Fibroblast of peridontal ligament (primary cell): Measurements from ENCODE around the gene MMP27.
A peak's percentile ranks its signal among the peaks of the same experiment; 100 is the strongest.

Experiments
- DNase-seq: peaks from one replicate; pipeline ENCODE4 v3.0.0-alpha.2; 2010; ENCODE audit errors: extremely low read depth

The MMP27 gene

DNA sequence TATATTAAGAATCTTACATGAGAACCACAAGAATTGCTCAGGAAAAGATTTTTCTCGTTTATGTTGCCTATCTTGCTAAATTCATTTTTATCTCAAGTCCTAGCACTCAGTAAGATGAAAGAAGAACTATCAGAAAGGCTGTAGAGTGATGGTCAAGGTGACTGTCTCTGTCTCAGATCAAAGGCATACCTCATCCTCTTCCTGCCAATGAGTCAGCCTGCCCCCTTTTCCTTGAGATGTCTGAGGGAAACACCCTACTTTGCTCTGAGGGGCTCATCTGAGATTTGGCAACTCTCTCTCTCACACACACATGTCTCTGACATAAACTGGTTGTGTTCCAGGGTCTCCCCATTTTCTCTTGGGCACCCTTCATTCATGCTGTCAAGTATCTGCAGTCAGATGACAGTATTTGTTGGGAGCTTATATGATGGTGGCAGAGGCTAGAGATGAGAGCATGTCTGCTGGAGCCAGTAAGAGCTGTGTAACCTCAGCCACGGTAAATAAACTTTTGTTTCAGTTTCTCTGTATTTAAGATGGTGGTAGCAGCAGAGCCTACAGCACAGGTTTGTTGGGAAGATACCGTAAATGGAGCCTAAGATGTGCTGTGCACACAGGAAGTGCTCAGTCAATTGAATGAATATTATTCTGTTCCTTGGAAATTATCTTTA, 1.6 kb downstream of the MMP27 start:
- no peak for DNase-seq

DNA sequence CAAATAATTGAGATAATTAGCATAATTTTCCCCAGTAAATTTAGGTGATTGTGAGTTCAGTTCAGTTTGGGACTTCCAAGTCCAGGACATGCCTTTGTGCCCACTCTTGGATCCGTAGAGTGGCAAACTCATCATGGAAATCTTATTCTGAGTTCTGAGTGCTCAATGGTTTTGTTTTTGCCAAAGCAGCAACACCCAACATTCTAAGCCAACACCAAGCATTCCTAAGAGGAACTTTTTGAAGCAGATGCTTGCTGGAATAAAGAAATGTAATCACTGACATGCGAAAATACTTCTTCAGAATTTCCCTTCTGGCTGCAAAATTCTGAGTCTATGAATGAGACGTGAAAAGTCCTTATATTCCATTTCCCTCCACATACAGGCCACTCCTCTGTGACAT, 10.4 kb downstream of the MMP27 start:
- no peak for DNase-seq

DNA sequence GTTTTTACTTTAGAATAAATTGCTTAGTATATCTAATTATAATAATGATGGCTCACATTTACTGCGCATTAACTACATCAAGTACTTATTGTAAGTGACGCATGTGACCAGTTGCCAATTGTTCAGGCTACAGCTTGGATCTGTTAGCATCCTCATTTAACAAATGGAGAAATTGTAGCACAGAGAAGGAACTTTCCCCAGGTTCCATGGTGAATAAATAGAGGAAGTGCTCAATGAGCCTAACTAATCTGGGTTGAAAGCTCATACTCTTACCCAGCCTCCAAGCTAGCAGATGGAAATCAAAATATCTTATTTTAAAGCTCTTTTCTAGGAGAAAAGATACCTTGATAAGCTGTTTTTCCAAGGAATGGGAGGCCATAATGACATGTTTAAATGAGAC, 19.8 kb downstream of the MMP27 start:
- DNase-seq, result no peak

DNA sequence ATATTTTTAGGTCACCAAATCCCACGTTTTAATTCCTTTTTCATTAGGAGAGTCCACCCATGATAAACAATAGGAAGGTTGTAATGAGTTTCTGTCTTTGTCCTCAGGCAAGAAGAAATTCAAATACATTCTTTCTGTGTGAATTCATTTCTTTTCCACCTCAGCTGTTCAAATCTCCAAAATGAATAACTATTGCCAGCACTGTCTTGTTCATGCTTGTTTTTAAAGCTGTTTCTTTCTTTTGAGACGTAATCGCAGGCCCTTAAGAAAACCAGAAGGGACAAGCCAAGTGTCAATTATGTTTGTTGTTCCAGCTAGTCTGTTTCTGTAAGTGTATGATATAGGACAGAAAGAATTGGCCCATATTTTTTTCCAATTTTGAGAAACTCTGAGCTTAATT, 20.2 kb downstream of the MMP27 start:
- peak; percentile 27 for DNase-seq

DNA sequence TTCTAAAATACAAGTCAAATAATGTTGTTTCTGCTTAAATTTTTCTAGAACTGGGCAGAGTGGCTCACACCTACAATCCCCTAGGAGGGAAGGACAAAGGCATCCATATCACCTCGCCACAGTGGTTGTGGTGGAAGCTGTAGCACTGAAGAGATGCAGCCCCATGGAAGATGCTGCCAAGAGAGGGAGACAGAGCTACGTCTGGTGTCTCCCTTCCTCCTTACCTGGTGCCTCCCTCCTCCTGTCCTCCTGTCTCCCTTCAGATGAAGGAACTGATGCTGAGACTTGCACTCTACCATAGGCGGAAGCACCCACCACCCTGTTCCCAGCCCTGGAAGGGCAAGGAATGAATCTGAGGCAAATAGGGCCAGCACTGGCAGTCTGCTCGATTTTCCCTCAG, 22.3 kb downstream of the MMP27 start:
- no peak for DNase-seq

DNA sequence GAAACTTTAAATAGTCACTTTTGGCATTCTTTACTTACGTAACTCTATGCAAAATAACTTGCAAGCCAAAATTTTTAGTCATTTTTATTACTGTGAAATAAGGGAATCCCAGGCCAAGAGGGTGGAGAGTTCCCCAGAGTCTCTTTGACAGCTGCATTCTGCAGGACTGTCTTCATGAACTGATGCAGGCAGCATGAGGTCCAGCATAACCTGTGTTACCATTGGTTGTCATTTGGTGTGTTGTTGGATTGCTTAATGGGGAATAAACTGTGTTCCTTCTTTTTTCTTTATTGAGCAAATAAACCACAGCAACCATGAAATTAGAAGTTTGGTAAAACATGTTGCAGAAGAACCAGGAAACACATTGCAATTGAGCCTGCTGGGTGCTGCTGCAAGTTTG, 24.6 kb downstream of the MMP27 start:
- DNase-seq, result peak; percentile 65

DNA sequence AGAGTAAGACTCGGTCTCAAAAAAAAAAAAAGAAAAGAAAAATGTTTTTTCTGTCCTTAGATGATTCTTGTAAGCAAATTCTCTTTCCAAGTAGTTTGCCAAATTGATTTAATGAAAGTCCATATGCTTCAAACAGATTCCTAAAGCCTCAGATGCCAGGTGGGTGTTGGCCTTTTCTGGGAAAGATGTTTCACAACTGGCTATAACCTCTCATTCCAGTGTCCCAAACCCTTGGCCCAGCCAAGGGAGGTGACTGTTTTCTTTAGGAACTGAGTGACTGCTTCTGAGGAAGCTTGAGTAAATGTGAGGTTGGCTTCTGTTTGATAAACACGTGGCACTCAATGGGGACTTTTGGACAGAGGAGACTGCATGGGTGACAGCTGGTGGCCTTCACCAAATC, 27.5 kb downstream of the MMP27 start:
- no peak for DNase-seq

DNA sequence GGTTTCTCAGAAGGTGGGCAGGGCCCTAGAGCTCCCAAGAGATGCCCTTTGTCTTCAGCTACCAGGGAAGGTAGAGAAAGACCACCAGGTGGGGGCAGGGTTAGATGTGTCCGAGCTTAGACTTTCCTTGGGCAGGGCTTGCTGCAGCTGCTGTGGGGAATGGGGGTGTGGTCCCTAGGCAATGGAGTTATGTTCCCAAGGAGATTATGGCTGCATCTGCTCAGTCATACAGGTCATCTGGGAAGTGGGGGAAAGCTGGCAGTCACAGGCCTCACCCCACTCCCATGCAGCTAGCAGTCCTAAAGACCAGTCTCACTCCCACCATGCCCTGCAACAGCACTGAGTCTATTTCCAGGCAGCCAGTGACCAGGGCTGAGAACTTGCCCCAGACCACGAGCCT, 29.5 kb downstream of the MMP27 start:
- DNase-seq, result no peak

DNA sequence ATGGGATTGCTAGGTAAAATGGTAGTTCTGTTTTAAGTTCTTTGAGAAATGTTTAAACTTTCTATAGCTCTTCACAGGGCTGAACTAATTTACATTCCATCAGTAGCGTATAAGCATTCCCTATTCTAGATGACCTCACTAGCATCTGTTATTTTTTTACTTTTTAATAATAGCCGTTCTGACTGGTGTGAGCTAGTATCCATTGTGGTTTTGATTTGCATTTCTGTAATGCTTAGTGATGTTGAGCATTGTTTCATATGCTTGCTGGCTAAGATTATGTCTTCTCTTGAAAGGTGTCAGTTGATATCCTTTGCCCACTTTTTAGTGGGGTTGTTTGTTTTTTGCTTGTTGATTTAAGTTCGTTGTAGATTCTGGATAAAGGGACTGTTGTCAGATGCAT, 35.9 kb downstream of the MMP27 start:
- peak; percentile 19 for DNase-seq

DNA sequence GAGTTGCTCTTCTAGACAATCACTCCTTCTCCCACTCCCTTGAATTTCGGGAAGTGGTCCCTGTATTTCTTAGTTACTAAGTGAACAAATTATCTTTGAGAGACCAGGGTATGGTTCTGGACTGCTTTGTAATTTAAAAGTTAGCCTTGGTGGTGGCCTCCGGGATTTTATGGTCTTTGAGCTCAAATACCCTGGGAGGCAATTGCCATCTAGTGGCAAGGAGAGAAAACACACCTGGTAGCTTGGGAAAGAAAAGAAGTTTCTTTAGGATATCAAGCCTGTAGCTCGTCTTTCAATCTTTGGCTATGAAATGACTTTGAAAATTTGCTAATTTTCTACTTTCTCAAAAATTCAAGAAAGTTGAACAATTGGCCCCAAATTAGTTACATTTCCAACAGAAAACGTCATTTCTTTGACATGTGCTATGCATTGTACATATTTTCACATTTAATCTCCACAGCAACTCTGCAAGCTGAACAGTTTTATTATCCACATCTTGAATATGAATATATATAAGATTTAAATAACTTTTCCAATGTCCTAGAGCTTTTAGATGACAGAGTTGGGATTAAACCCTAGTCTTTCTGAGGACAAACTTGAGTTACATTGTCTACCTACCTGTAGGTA, 39.1 kb downstream of the MMP27 start:
- peak; percentile 67 for DNase-seq

DNA sequence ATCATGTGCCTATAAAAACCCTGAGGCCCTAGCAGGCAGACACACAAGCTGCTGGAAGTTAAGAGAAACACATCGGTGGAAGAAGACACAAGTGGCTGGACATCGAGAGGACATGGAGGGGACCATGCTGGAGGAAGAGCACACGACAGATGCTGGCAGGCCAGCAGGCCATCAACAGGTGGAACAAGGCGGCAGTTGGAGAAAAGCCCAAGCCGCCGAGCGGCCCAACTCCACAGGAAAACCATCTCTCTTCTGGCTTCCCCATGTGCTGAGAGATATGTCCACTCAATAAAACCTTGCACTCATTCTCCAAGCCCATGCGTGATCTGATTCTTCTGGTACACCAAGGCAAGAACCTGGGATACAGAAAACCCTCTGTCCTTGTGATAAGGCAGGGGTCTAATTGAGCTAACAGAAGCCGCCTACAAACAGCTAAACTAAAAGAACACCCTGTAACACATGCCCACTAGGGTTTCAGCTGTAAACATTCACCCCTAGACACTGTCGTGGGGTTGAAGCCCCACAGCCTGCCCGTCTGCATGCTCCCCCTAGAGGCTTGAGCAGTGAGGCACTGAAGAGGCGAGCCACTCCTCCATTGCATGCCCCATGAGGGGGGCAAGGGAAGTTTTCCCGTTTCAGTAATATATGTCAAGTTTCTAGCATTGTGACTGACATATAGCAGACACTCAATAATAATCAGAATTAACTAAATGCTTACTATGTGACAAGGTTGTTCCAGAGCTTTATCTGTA, 41.4 kb downstream of the MMP27 start:
- no peak for DNase-seq

DNA sequence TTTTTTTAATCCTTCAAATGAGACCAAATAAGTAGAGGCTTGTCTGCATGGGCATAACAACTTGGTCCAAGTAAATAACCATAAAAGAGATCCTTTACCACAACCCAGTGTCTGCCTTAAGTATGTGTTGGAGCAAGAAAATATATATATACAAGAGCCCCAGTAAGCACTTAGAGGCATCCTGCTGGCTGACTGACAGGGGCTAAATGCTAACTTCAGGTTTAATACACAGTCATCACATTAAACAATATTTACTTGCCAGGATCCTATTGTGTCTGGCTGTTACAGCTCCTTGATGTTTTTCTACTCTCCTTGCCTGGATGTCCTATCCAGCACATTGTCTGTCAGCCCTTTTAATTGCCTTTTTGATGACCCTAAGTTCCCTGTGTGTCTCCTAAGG, 43.0 kb downstream of the MMP27 start:
- DNase-seq, result no peak

DNA sequence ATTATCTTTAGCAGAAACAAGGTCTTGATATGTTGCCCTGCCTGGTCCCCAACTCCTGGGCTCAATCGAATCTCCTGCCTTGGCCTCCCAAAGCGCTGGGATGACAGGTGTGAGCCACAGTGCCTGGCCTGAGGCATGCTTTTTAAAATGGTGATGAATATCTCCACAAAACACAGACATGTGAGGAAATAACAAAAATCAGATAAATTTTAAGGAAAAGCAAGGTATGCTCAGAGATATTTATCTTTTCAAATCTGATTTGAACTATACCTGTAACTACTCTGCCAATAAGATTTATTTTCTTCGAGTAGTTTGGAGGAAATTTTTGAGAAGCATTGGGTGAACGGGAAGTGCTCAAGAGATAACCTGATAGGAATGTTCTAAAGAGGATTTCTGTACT, 44.5 kb downstream of the MMP27 start:
- DNase-seq, result no peak

DNA sequence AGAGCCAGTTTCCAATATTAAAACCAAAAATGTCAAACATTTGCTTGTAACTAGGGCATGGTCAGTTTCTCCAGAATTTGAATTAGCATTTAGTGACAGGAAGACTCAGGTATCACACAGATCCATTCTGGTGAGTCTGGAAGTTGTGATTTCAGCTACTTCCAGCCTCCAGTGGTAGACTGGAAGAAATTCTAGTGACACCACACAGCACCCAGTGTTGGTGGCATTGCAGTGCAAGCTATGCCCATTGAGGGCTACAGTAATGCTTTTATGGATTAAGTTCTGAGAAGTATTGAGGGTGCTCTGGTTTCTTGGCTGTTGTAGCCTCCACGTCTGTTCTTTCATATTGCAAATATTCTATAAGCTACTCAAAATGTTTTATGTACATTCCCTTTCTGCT, 49.0 kb downstream of the MMP27 start:
- no peak for DNase-seq

DNA sequence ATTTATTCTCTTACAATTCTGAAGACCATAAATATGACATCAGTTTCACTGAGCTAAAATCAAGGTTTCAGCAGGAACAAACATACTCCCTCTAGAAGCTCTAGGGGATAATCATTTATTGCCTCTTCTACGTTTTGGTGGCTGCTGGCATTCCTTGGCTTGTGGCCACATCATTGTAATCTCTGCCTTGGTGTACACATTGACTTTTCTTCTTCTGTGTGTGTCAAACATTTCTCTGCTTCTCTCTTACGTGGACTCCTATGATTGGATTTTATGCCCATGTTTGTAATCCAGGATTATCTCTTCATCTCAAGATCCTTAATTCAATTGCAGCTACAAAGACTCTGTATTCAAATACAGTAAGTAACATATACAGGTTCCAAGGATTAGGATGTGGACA, 50.0 kb downstream of the MMP27 start:
- DNase-seq, result no peak

DNA sequence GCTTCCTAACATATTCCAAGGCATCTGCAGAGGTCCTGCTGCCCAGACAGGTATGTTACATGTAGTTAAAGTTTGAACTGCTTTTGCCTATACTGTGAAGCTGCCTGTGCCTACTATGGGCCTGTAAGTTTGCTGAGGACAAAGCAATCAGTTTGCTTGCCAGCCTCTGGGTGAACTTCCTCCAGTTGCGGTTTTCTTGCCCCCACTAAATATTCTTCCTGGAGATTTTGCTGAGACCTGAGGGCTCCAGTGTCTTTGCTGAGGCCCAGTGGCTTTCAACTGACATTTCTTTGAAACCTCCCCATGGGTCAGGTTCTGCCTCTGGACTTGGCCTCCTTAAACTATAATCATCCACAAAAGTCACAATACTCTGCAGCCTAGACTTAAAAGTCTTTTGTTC, 50.8 kb downstream of the MMP27 start:
- DNase-seq, result no peak

DNA sequence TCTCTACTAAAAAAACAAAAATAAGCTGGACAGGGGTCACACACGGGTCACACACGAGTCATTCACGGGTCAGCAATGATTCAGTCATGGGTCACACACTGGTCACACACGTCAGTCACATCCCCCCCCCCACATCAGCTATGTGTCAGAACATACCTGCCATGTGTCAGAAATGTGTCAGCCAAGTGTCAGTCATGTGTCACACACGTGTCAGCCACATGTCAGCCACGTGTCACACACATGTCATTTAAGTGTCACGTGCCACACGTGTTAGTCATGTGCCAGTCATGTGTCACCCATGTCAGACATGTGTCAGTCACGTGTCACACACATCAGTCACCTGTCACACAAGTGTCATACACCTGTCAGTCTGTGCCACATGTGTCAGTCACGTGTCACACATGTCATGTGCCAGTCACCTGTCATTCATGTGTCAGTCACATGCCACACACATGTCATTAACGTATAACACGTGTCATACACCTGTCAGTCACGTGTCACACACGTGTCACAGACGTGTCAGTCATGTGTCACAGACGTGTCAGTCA, 51.8 kb downstream of the MMP27 start:
- DNase-seq, result no peak

DNA sequence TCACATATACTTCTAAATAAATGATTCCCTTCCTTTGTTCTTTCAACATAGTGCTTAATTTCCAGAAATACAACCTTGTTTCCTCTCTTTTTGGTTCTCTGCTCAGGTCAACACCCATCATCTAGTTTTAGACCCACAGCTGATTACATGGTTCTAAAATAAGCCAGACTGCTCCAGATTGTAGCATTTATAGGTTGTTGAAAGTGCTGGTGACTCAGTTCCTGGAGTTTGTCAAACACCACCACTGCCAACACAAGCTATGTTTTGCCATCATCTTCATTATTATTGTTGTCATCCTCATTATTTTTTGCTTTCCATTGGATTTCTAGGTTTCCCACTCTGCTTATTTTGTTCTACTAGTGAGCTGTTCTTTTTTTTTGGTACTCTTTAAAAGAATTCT, 58.1 kb downstream of the MMP27 start:
- DNase-seq, result peak; percentile 17

DNA sequence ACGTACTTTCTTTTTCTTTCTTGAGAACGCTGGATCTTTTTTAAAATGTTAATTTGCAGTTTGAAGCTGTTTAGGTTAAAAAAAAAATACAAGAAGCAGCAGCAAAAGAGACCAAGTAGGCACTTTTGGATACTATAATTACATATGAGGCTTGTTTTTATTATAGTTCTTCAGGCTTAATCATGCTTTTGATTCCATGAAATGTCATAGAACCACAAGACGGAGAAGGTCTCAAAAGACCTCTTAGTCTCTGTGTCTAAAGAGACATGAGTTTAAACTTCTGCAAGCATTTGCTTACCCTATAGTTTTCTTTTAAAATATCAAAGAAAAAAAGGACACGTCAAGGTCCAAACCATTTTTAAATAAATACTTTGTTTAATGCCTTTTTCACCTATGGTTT, 61.6 kb downstream of the MMP27 start:
- no peak for DNase-seq
